ENCODE results near the gene GPC1.
"Not testable (repeated sequence)": the region's sequence is repeated elsewhere in the genome, so short reads cannot be mapped to it uniquely, and the experiment has no call there.

The GPC1 gene

GRCh38 chr2:240467149-240467642, 31.7 kb downstream of the GPC1 start:
- no peak for DNase-seq (ENCODE audit: low spot score)

- DNase-seq (ENCODE audit: low spot score): peak; percentile 15
These were observed 32.3 kb downstream of the GPC1 start for GRCh38 chr2:240467659-240468302.

DNA sequence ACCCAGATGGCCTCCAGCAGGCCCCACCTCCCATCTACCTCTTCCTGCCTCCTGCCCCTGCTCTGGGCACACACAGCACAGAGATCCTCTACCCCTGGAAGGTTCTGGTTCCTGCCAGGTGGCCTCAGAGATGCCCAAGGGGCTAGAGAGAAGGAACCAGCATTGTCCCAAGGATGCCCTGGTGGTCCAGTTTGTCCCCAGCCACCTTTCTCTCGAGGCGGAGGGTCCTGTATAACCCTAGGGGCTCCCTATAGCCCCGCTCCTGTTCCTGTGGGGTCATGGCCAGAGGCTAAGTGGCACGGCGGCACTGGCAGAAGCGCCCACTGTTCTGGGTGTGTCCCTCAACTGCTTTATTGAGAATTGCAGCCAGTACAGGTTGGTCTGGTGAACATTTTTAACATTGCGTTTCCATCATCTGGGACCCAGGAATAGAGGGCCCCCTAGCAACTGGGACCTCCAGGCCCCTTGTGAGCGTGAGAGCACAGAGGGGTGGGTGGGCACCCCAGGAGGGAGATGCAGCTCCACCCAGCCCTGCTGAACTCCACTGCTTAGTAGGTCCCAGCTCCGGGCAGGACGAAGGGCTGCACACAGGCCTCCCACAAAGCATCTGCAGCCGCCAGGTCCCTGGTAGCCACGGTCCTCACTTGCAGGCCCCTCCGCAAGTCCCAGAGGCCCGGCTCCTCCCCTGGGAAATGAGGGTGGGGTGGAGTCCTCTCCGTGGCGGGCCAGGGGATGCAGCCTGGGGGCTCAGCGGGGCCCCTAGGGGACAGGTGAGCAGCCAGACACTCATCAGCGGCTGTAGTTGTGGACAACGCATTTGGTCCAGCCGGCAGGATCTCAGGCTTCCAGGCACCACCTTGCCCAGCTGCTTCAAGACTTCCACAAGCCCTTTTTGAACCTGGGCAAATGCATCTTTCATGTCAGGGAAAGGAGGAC, 33.1 kb downstream of the GPC1 start:
- DNase-seq (ENCODE audit: low spot score): peak; percentile 28

- DNase-seq (ENCODE audit: low spot score): peak; percentile 25
These were observed 33.8 kb downstream of the GPC1 start for GRCh38 chr2:240469239-240469636.

DNA sequence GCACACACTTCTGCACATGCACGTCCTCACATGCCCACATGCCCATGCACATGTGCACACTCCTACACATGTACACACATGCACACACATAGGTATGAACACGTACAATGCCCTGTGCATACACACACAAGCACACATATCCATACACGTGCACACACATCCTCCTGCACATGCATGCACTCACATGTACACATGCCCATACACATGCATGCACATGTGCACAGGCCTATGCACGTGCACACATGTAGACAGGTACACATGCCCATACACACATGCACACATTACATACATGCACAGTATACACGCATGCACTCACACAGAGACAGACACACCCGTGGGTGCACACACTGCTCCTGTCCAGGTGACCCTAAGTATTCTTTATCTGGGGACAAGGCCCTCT, 34.3 kb downstream of the GPC1 start:
- DNase-seq (ENCODE audit: low spot score): no peak

GRCh38 chr2:240472078-240472790, 36.8 kb downstream of the GPC1 start:
- DNase-seq (ENCODE audit: low spot score): peak; percentile 22

DNA sequence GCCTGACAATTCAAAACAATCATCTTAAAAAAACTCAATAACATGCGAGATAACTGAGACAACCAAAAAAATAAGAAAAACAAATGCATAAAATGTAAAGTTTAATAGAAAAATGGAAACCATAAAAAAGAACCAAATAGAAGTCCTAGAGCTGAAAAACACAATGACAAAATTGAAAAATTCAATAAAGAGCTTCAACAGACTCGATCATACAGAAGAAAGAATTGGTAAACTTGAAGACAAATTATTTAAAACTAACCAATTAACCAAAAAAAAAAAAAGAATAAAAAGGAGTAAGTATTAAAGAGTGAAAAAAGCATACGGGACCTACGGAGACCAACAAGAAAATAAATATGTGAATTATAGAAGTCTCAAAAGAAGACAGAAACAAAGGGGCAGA, 37.7 kb downstream of the GPC1 start:
- DNase-seq (ENCODE audit: low spot score): no peak

DNA sequence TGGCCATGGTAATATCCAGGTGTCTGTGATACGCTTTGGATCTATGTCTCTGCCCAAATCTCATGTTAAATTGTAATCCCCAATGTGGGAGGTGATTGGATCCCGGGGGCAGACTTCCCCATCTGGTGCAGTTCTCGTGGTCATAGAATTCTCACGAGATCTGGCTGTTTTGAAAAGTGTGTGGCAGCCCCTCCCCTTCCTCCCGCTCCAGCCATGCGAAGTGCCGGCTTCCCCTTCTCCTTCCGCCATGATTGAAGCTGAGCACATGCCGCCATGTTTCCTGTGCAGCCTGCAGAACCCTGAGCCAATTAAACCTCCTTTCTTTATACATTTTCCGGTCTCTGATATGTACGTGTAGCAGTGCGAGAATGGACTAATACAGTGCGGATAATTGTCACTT, 42.5 kb downstream of the GPC1 start:
- DNase-seq (ENCODE audit: low spot score): no peak

DNA sequence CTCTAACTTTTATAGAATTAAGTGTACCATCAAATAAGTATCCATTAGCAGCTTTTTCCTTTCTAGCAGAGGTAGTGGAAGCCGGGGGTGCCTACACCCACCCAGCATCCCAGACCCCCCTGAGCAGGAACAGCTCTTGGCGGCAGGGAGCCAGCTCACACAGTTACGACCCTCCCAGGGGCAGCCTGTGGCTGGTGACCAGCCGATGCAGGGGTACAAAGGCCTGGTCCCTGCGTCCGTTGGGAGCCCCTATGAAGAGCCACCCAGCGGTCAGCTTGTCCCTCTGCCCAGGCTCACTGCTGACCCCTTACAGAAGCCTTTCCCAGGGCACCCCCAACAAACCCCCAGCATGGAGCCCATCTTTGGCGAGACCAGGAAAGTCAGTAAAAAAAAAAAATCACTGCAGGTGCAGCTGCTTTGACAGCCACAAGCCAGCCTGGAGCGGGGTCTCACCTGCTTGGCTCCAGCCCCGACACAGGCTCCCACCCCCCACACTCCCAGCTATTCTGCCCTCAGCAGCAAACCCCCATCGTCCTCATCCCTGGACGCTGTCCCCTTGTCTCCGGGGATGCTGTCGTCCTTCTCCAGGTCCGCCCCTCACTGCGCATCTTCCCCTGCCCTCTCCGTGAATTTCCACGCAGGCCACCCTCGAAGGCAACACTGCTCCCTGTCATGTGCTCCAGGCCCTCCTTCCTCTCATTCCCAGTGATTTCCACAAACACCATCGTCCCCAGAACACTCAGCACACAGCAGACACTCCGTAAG, 43.1 kb downstream of the GPC1 start:
- no peak for DNase-seq (ENCODE audit: low spot score)

DNA sequence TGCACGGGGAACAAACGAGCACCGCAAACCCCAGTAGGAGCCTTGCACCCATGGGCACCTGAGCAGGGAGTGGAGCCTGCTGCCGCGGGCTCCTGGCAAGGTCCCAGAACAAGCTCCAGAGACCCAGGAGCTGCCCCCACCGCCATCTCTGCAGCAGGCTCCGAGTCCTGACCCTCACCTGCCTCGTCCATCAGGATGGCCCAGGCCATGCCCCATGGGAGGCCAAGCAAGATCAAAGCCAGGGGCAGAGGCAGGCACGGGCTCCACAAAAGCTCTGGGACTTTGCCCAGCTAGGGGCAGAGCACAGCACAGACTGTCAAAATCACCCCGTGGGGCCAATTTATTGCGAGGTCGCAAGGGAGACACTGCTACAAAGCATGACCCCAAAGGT, 43.6 kb downstream of the GPC1 start:
- DNase-seq (ENCODE audit: low spot score): no peak

GRCh38 chr2:240480834-240481623, 45.6 kb downstream of the GPC1 start:
- no peak for DNase-seq (ENCODE audit: low spot score)

DNA sequence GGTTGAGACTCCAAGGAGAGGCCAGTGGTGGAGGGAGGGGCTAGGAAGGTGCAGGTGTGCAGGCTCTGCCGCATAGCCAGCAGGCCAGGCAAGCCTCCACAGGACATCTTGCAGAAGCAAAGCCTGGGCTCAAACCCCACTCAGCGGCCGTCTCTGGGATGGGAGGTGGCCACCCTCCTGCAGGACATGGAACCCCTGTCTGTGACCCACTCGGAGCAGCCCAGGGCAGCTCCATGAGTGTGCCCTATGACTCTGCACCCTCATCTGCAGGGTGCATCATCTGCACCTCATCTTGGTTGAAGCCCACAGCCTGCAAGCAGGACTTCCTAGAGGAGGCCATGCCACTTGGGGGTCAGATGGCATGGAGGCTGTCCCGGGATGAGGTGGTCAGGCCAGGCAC, 46.3 kb downstream of the GPC1 start:
- DNase-seq (ENCODE audit: low spot score): no peak

GRCh38 chr2:240482141-240482540, 46.7 kb downstream of the GPC1 start:
- no peak for DNase-seq (ENCODE audit: low spot score)

- no peak for DNase-seq (ENCODE audit: low spot score)
These were observed 56.0 kb downstream of the GPC1 start for GRCh38 chr2:240491483-240491882.

- DNase-seq (ENCODE audit: low spot score): no peak
These were observed 58.8 kb downstream of the GPC1 start for GRCh38 chr2:240494194-240494793.

GRCh38 chr2:240494942-240495341, 59.5 kb downstream of the GPC1 start:
- not testable (repeated sequence) for DNase-seq (ENCODE audit: low spot score)

- DNase-seq (ENCODE audit: low spot score): peak; percentile 48
These were observed 61.6 kb downstream of the GPC1 start for GRCh38 chr2:240497082-240497481.

DNA sequence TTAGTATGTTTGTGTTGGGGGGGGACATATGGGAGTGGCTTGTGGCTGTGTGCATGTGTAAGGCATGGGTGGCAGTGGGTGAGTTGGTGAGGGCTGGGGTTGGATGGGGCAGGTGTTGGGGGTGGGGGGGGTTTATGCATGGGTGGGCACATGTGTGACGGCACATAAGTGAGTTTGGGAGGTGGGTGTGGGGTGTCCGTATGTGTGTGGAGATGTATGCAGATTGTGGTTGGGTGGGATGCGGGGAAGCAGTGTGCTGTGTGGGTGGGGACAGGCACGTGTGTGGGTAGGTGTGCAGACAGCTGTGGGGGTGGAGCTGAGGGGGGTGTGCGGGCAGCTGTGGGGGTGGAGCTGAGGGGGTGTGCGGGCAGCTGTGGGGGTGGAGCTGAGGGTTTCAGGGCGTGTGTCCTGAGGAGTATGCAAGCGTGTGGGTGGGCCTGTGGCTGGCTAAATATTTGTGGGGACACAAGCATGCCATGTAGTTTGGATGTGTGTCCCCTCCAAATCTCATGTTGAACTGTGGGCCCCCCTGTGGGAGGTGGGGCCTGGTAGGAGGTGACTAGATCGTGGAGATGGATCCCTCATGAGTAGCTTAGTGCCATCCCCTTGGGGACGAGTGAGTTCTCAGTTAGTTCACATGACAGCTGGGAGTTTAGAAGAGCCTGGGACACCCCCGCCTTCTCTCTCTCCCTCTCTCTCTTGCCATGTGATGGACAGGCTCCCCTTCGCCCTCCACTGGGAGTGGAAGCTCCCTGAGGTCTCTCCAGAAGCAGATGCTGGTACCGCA, 62.9 kb downstream of the GPC1 start:
- no peak for DNase-seq (ENCODE audit: low spot score)

DNA sequence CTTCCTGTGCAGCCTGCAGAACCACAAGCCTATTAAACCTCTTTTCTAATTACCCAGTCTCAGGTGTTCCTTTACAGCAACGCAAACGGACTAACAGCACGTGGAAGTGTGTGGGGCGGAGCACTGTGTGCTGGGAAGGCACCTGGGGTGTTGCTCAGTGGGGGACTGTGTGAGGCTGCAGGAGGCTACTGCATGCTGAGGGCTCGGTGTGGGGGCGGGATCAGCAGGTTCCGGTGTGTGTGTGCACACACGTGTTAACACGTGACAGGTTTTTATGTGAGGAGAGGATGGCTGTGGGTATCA, 63.4 kb downstream of the GPC1 start:
- DNase-seq (ENCODE audit: low spot score): peak; percentile 3

All from AG08396 (cell line).